GM23248 (cell line): ENCODE measurements around the gene SSNA1. TPM values are rescaled to one million over a fixed set of nuclear protein-coding genes. Genes with fewer than 3 reads are reported as not detected.

Experiments used
- DNase-seq: peaks from one replicate; pipeline ENCODE4 v3.0.0-alpha.2; 2015
- H2AFZ ChIP-seq: fragments of 200-600 bp; sonication (generic); 2 replicates; pipeline ENCODE4 v1.6.1; 2016; ENCODE audit warnings: antibody characterized with exemption
- H3F3A ChIP-seq: fragments of 200-600 bp; sonication (generic); 2 replicates; pipeline ENCODE4 v1.6.1; 2016; ENCODE audit warnings: mild to moderate bottlenecking, antibody characterized with exemption, mixed run types; ENCODE audit not compliant: insufficient read depth
- H3K27ac ChIP-seq: fragments of 200-600 bp; sonication (generic); 2 replicates; pipeline ENCODE4 v1.5.1; 2016; ENCODE audit warnings: mild to moderate bottlenecking
- H3K27me3 ChIP-seq: fragments of 200-600 bp; sonication (generic); replicated peaks from 2 replicates; pipeline ENCODE4 v1.6.1; 2016; ENCODE audit warnings: mild to moderate bottlenecking; ENCODE audit not compliant: insufficient read depth
- H3K36me3 ChIP-seq: fragments of 200-600 bp; sonication (generic); 2 replicates; pipeline ENCODE4 v1.6.1; 2016; ENCODE audit warnings: low read depth, mild to moderate bottlenecking
- H3K4me1 ChIP-seq: fragments of 200-600 bp; sonication (generic); 2 replicates; pipeline ENCODE4 v1.6.1; 2016; ENCODE audit warnings: mild to moderate bottlenecking; ENCODE audit not compliant: insufficient read depth
- H3K4me2 ChIP-seq: fragments of 200-600 bp; sonication (generic); one replicate; pipeline ENCODE4 v1.6.1; 2016; ENCODE audit warnings: mild to moderate bottlenecking; ENCODE audit not compliant: unreplicated experiment
- H3K4me3 ChIP-seq: fragments of 200-600 bp; sonication (generic); 2 replicates; pipeline ENCODE4 v1.5.1; 2016; ENCODE audit warnings: mild to moderate bottlenecking
- H3K79me2 ChIP-seq: fragments of 200-600 bp; sonication (generic); 2 replicates; pipeline ENCODE4 v1.6.1; 2016; ENCODE audit warnings: mild to moderate bottlenecking; ENCODE audit not compliant: insufficient read depth
- H3K9ac ChIP-seq: fragments of 200-600 bp; sonication (generic); 2 replicates; pipeline ENCODE4 v1.6.1; 2016; ENCODE audit warnings: mild to moderate bottlenecking
- H3K9me2 ChIP-seq: fragments of 200-600 bp; sonication (generic); 2 replicates; pipeline ENCODE4 v1.6.1; 2016; ENCODE audit warnings: mixed run types, mild to moderate bottlenecking, moderate library complexity; ENCODE audit not compliant: insufficient read depth
- H3K9me3 ChIP-seq: fragments of 200-600 bp; sonication (generic); one replicate; pipeline ENCODE4 v1.6.1; 2017; ENCODE audit warnings: low read depth
- H4K20me1 ChIP-seq: fragments of 200-600 bp; sonication (generic); 2 replicates; pipeline ENCODE4 v1.6.0; 2016; ENCODE audit not compliant: insufficient read depth
- EZH2 ChIP-seq: fragments of 200-600 bp; sonication (generic); IDR thresholded peaks from 2 replicates; pipeline ENCODE4 v1.6.1; 2018; ENCODE audit warnings: antibody characterized with exemption, mild to moderate bottlenecking; ENCODE audit not compliant: insufficient read depth, poor library complexity, severe bottlenecking
- EZH2phosphoT487 ChIP-seq: fragments of 200-600 bp; sonication (generic); IDR thresholded peaks from 2 replicates; pipeline ENCODE4 v1.6.1; 2018; ENCODE audit warnings: antibody characterized with exemption, moderate library complexity, mild to moderate bottlenecking, low read depth; ENCODE audit not compliant: insufficient read depth
- WGBS, 2 experiments: methylation state at CpG; one replicate each; pipeline ENCODE4 v1.1.6; 2015 to 2017; ENCODE audit warnings: low lambda C conversion rate in 2 of 2, low coverage in 1 of 2; ENCODE audit errors: missing lambda C conversion rate in 2 of 2; 5-methylcytosine and 5-hydroxymethylcytosine counted together
- in situ Hi-C: fragments of 300-500 bp; cut with MboI; formaldehyde crosslinking; loops from 2 replicates; pipeline ENCODE4 v1.15.0; 2020
- polyA plus RNA-seq: library from polyadenylated mRNA; unstranded; fragments of >200 nt; fragmentation: Nextera tagmentation; extraction: Ambion mirVana; gene quantifications from 2 replicates; pipeline ENCODE4 v1.2.1, GENCODE V29; 2016
- total RNA-seq: library from RNA; depleted of rRNA; stranded (reverse); fragments of >200 nt; shearing (Covaris generic); gene quantifications from 2 replicates; pipeline ENCODE4 v1.2.3, GENCODE V29; 2014

The SSNA1 gene
- total and polyA plus RNA-seq, 2 experiments from 2014 or later = 93.1 to 105 TPM

GRCh38 chr9:137223078-137223970, 34.8 kb downstream of the SSNA1 start:
- in situ Hi-C loops = no loop called here
- H3K27ac ChIP-seq = peak overlapping the region; percentile 55
- H3K9me2 ChIP-seq = no peaks in the 10 kb centered on the region
- H3F3A ChIP-seq = no peaks in the 10 kb centered on the region
- H3K79me2 ChIP-seq = no peaks in the 10 kb centered on the region
- no peaks in the 10 kb centered on the region for H3K36me3 ChIP-seq
- H4K20me1 ChIP-seq = no peaks in the 10 kb centered on the region
- no peaks in the 10 kb centered on the region for H3K9me3 ChIP-seq
- peak; percentile 99 for DNase-seq
- H3K4me1 ChIP-seq = peaks cover 9% of the 10 kb centered on the region
- H3K4me3 ChIP-seq = peak overlapping the region; percentile 79
- 1% methylated on average over 47 to 63 of the region's 63 CpGs for WGBS, 2 experiments
- H3K4me2 ChIP-seq = peak overlapping the region; percentile 77
- H3K27me3 ChIP-seq = no peaks in the 10 kb centered on the region
- H2AFZ ChIP-seq = peak overlapping the region; percentile 84
- no peak for TF ChIP-seq EZH2
- TF ChIP-seq EZH2phosphoT487 = no peak
- H3K9ac ChIP-seq = peak overlapping the region; percentile 84

- peak within 1 kb of the TSS; percentile 55; the same call in 1 of the 2 replicates for H3K27ac ChIP-seq
- H3K79me2 ChIP-seq = no peaks in the 10 kb centered on the region
- H3K4me2 ChIP-seq = peak within 1 kb of the TSS; percentile 77
- H3K4me3 ChIP-seq = peak within 1 kb of the TSS; percentile 79
- H3K4me1 ChIP-seq = peaks cover 3% of the 10 kb centered on the region; the same call in 1 of the 2 replicates
- peak; percentile 28 for DNase-seq
- H3K36me3 ChIP-seq = no peaks in the 10 kb centered on the region
- in situ Hi-C loops = no loop called here
- H2AFZ ChIP-seq = peak within 1 kb of the TSS; percentile 84
- peak within 1 kb of the TSS; percentile 84 for H3K9ac ChIP-seq
- TF ChIP-seq EZH2phosphoT487 (no peak), EZH2 (no peak)
- no peaks in the 10 kb centered on the region for H3F3A ChIP-seq
- 49 to 52% methylated on average over 18 to 21 of the region's 23 CpGs for WGBS, 2 experiments
- no peaks in the 10 kb centered on the region for H3K9me2 ChIP-seq
- H3K27me3 ChIP-seq = no peaks in the 10 kb centered on the region
- H4K20me1 ChIP-seq = no peaks in the 10 kb centered on the region
- no peaks in the 10 kb centered on the region for H3K9me3 ChIP-seq
These were observed 36.6 kb downstream of the SSNA1 start, which contains the start of gene CYSRT1 for GRCh38 chr9:137224830-137225694. Gene CYSRT1, plus strand, starts transcription at chr9:137225174. Its CDS starts 448 bp downstream, at chr9:137225622.

GRCh38 chr9:137225699-137226331, 37.3 kb downstream of the SSNA1 start:
- TF ChIP-seq EZH2phosphoT487 (no peak), EZH2 (no peak)
- no peak overlapping the region for H3K9ac ChIP-seq
- H3K4me2 ChIP-seq = no peak overlapping the region
- H3K4me3 ChIP-seq = no peak overlapping the region
- H3F3A ChIP-seq = no peaks in the 10 kb centered on the region
- H3K36me3 ChIP-seq = no peaks in the 10 kb centered on the region
- H3K79me2 ChIP-seq = no peaks in the 10 kb centered on the region
- no peaks in the 10 kb centered on the region for H3K9me2 ChIP-seq
- H4K20me1 ChIP-seq = no peaks in the 10 kb centered on the region
- H3K9me3 ChIP-seq = no peaks in the 10 kb centered on the region
- H2AFZ ChIP-seq = no peak overlapping the region
- H3K4me1 ChIP-seq = peaks cover 3% of the 10 kb centered on the region; the same call in 1 of the 2 replicates
- no peaks in the 10 kb centered on the region for H3K27me3 ChIP-seq
- in situ Hi-C loops = no loop called here
- DNase-seq = no peak
- no peak overlapping the region for H3K27ac ChIP-seq
- 75 to 76% methylated on average over 19 to 21 of the region's 21 CpGs for WGBS, 2 experiments
